ENCODE data around the gene FCER1G.

Gene FCER1G

GRCh38 chr1:161267321-161267720, 52.2 kb downstream of the FCER1G start:
- H3K27ac ChIP-seq (ENCODE audit: low read length), result peak overlapping the region; percentile 66
- H3K9me3 ChIP-seq (ENCODE audit: control insufficient read depth in 2 of 2, low read length in 2 of 2), result no peaks in the 10 kb centered on the region

More at GRCh38 chr1:161267321-161267720, 52.2 kb downstream of the FCER1G start:
- Histone ChIP-seq H3K9ac (ENCODE audit: low read length in 2 of 2) (peak overlapping the region in 1 of 2 donors; percentile 29), H3K4me1 (ENCODE audit: control insufficient read depth, insufficient read depth, low read length) (peaks cover 16% of the 10 kb centered on the region), H3K4me3 (ENCODE audit: low read length in 2 of 2) (no peak overlapping the region), H3K27me3 (ENCODE audit: control insufficient read depth in 1 of 2, insufficient read depth in 2 of 2, low read length in 2 of 2) (no peaks in the 10 kb centered on the region), H3K36me3 (ENCODE audit: control insufficient read depth in 2 of 2, insufficient read depth in 2 of 2, low read length in 2 of 2) (no peaks in the 10 kb centered on the region)

Data from stomach smooth muscle (tissue), 2 donors.